Sciatic nerve (tissue), 2 donors: ENCODE results near the gene CSF3R. TPM values are rescaled to one million over a fixed set of nuclear protein-coding genes. Genes with fewer than 3 reads are reported as not detected.
"Not testable (repeated sequence)": the region's sequence is repeated elsewhere in the genome, so short reads cannot be mapped to it uniquely, and the experiment has no call there.

Experiments
- ATAC-seq: fragments of 200-7000 bp; cut with Tn5 transposase; one replicate; pipeline ENCODE4 v1.9.1; 2020; ENCODE audit warnings: mild to moderate bottlenecking, moderate library complexity
- DNase-seq: peaks from one replicate; pipeline ENCODE4 v3.0.0-alpha.2; 2020; ENCODE audit warnings: low spot score
- intact Hi-C: fragments of 100-400 bp; cut with DNase I; formaldehyde crosslinking; loops from one replicate; pipeline ENCODE4 v1.14.2; 2022
- total RNA-seq: library from RNA; stranded (reverse); fragmentation: NEBNext Ultra II Directional; extraction: Animal tissue kit (Norgen Biotek cat#: 25700); gene quantifications from one replicate; pipeline ENCODE4 v1.2.1, GENCODE V29; 2021
- donor health status: DM: no; HTN: no; CAD: no.
- donor health status: DM: no; HTN: no; CAD: no.

The CSF3R gene
- total RNA-seq, 1 donor from 2014 or later: 57.3 TPM

- ATAC-seq (no peak), DNase-seq (no peak)
- intact Hi-C loops: no loop called here
These were observed 31.8 kb upstream of the CSF3R start for GRCh38 chr1:36514501-36514900.

DNA sequence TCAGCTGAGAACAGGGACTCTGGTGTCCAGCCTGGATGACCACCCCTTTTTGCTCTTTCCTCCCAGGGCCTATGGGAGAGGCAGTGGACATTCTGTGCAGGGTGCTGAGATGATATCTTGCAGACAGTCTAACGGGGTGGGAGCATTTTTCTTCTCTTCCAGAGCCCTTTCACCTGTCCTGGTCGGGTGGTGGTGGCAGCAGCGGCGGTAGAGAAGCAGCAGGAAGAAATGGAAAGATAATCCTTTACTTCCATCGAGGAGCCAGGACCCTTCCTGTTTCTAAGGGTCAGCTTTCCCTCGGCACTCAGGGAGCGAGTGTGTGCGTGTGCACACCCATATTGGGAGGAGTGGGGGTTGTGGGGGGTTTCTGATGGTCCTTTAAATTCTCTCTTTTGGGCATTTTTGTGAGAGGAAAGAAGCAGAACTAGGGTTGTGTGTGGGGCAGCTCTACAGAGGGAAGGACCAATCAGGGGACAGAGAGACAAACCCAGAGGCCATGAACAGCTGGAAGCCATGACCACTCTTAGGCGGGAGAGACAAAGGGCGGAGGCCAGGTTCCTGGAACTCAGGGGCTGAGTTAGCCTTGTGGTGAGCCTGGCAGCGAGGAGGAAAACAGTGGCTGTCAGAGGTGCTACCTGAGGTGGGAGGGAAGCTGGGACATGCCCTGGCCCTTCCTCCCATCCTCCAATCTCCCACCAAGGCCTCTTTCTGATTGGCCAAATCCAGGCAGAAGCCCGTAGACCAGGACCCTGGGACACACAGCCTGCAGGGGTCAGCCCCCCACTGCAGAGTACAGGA, 31.2 kb upstream of the CSF3R start:
- DNase-seq (no peak), ATAC-seq (no peak)
- intact Hi-C loops: no loop called here

DNA sequence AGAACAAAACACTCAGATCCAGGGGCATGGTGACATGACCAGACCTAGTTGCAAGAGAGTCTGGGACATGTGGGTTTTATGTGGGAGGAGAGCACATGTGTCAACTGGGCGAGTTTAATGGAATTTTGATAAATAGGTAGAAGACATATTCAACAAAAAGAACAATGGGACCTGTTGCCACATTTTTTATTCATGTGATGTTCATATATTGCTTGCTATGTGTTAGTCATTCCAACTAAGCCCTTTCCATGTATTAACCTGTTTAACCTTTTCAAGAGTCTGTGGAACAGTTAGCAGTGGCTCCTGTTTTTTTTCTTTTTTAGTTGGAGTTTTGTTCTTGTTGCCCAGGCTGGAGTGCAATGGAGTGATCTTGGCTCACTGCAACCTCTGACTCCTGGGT, 30.1 kb upstream of the CSF3R start:
- intact Hi-C loops: no loop called here
- ATAC-seq: no peak
- no peak for DNase-seq

GRCh38 chr1:36511804-36512798, 29.4 kb upstream of the CSF3R start:
- DNase-seq (no peak), ATAC-seq (no peak)
- intact Hi-C loops: no loop called here

GRCh38 chr1:36511220-36511619, 28.5 kb upstream of the CSF3R start:
- ATAC-seq, DNase-seq, intact Hi-C loops: not testable (repeated sequence)

GRCh38 chr1:36510418-36510817, 27.7 kb upstream of the CSF3R start:
- DNase-seq (no peak), ATAC-seq (no peak)
- intact Hi-C loops: no loop called here

- intact Hi-C loops: no loop called here
- DNase-seq (no peak), ATAC-seq (no peak)
These were observed 25.5 kb upstream of the CSF3R start for GRCh38 chr1:36508257-36508656.

DNA sequence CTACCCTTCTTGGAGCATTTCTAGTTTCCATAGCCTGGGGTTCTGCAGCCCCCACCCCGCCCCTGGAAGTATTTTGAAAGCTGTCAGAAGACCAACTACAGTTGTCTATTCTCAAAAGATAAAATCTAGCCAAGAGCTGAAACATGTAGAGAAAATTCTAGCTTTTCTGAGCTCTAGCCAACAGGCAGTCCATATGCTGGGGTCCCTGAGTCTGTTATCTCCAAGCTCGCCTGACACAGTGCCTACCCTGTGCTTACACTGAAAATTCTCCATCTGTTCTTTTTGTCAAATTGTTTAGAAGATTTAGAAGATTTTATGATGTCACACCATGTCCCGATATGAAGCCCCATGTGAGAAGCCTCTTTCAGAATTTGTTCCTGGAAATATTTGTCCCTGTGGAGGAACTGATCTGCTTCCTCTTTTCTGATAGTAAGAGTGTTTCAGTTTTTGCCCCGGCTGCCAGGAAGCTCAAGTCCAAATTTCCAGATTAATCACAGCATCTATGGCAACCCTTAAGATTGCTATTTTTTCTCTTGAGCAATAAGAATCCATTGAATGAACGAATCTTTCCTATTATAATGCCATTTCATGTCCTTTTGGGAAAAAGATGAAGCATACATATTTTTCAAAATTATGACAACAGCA, 23.7 kb upstream of the CSF3R start:
- intact Hi-C loops: no loop called here
- ATAC-seq (no peak), DNase-seq (no peak)

DNA sequence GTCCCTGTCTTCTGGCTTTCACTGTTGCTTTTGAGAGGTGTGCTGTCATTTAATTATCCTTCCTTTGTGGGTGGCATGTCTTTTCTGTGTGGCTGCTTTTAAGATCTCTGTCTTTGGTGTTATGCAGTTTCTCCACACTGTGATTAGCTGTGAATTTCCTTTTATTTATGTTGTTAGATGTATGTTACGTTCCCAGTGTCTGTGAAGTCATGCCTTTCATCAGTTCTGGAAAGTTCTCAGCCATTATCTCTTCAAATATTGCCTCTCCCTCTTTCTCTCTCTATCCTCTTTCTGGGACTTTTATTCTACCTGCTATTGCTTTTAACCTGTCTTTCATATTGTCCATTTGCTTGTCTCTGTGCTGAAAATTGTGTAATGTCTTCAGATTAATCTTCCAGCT, 21.0 kb upstream of the CSF3R start:
- intact Hi-C loops: no loop called here
- no peak for DNase-seq
- no peak for ATAC-seq

GRCh38 chr1:36503159-36503558, 20.4 kb upstream of the CSF3R start:
- DNase-seq (no peak), ATAC-seq (no peak)
- intact Hi-C loops: no loop called here

DNA sequence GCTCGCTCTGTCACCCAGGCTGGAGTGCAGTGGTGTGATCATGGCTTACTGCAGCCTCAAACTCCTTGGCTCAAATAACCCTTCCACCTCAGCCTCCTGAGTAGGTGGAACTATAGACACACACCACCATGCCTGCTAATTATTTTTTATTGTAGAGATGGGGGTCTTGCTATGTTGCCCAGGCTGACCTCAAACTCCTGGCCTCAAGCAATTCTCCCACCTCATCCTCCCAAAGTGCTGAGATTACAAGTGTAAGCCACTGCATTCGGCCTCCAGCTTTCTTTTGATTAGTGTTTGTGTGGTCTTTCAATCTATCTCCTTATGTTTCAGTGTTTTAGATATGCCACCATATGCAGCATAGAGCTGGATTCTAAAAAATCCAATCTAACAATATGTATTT, 19.9 kb upstream of the CSF3R start:
- no peak for DNase-seq
- intact Hi-C loops: no loop called here
- ATAC-seq: no peak

- intact Hi-C loops, DNase-seq, ATAC-seq: not testable (repeated sequence)
These were observed 19.2 kb upstream of the CSF3R start for GRCh38 chr1:36501911-36502310.

DNA sequence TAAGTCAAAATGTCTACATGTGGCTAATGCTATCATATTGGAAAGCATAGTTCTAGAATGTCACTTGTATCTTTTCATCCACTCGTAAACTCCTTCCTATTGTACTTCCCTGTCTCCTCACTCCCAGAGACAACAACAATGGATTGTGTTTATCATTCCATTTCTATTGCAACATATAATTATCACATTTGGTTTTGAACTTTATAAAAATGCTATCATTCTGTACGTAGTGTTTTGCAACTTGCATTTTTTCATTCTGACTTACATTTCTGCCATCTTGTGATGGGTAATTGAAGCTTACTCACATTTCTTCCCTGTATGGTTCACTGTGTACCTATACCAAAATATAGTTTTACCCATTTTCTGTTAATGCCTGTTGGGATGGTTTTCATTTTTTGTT, 14.5 kb upstream of the CSF3R start:
- DNase-seq (no peak), ATAC-seq (no peak)
- intact Hi-C loops: no loop called here

DNA sequence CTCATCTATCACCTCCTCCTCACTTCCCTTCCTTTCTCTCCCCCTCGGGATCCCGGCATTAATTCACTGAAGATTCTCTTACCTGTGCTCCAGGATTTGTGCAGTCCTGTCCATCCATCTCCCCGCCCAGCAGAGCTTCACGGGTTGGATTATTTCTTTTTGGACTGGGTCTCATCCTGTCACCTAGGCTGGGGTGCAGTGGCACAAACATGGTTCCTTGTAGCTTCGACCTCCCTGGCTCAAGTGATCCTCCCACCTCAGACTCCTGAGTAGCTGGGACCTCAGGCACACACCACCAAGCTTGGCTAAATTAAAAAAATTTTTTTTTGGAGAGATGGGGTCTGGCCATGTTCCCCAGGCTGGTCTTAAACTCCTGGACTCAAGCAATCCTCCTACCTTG, 12.3 kb upstream of the CSF3R start:
- ATAC-seq: no peak
- DNase-seq: no peak
- intact Hi-C loops: no loop called here

GRCh38 chr1:36493524-36493923, 10.8 kb upstream of the CSF3R start:
- DNase-seq (no peak), ATAC-seq (no peak)
- intact Hi-C loops: no loop called here

GRCh38 chr1:36492491-36492890, 9.8 kb upstream of the CSF3R start:
- DNase-seq (no peak), ATAC-seq (no peak)
- intact Hi-C loops: no loop called here

DNA sequence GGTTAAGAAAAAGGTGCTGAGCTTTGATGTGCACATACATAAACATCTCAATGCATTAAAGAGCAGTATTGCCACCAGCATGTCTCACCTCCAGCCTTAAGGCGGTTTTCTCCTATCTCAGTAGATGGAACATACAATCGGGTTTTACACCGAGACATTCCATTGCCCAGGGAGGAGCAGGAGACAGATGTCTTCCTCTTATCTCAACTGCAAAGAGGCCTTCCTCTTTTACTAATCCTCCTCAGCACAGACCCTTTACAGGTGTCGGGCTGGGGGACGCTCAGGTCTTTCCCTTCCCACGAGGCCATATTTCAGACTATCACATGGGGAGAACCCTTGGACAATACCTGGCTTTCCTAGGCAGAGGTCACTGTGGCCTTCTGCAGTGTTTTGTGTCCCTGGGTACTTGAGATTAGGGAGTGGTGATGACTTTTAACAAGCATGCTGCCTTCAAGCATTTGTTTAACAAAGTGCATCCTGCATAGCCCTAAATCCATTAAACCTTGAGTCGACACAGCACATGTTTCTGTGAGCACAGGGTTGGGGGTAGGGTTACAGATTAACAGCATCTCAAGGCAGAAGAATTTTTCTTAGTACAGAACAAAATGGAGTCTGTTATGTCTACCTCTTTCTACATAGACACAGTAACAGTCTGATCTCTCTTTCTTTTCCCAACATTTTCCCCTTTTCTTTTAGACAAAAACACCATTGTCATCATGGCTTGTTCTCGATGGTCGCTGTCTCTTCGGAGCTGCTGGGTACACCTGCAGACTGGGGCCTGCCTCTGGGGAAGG, 6.7 kb upstream of the CSF3R start:
- DNase-seq, intact Hi-C loops, ATAC-seq: not testable (repeated sequence)

- intact Hi-C loops: no loop called here
- DNase-seq (no peak), ATAC-seq (no peak)
These were observed 5.2 kb upstream of the CSF3R start for GRCh38 chr1:36487906-36488305.

GRCh38 chr1:36487336-36487725, 4.6 kb upstream of the CSF3R start:
- ATAC-seq, intact Hi-C loops, DNase-seq: not testable (repeated sequence)
